H9 (cell line): Measurements from ENCODE around the gene FAM163B. TPM values are rescaled to one million over a fixed set of nuclear protein-coding genes. Genes with fewer than 3 reads are reported as not detected.

Experiments used
- DNase-seq: peaks from one replicate; pipeline ENCODE4 v3.0.0-alpha.2; 2017
- H2AFZ ChIP-seq: one replicate; pipeline ENCODE4 v1.6.1; 2013; ENCODE audit warnings: mild to moderate bottlenecking, low read length, control low read depth, moderate library complexity
- H2AK5ac ChIP-seq: 2 replicates; pipeline ENCODE4 v1.6.1; 2013; ENCODE audit warnings: low read length, control low read depth, mixed read lengths; ENCODE audit not compliant: insufficient read length
- H2BK120ac ChIP-seq: one replicate; pipeline ENCODE4 v1.6.1; 2013; ENCODE audit warnings: low read depth, mild to moderate bottlenecking, low read length, control low read depth, inconsistent platforms; ENCODE audit not compliant: poor library complexity, severe bottlenecking
- H2BK12ac ChIP-seq: 2 replicates; pipeline ENCODE4 v1.6.1; 2013; ENCODE audit warnings: low read length, control low read depth, mixed read lengths, low read depth; ENCODE audit not compliant: insufficient read length
- H2BK15ac ChIP-seq: 2 replicates; pipeline ENCODE4 v1.6.1; 2013; ENCODE audit warnings: low read depth, low read length, control low read depth
- H2BK20ac ChIP-seq: one replicate; pipeline ENCODE4 v1.6.1; 2013; ENCODE audit warnings: low read depth, mild to moderate bottlenecking, low read length, control low read depth, inconsistent platforms; ENCODE audit not compliant: poor library complexity, severe bottlenecking
- H2BK5ac ChIP-seq: 2 replicates; pipeline ENCODE4 v1.6.1; 2013; ENCODE audit warnings: low read length, control low read depth, mixed read lengths; ENCODE audit not compliant: insufficient read length
- H3K14ac ChIP-seq: 2 replicates; pipeline ENCODE4 v1.6.1; 2013; ENCODE audit warnings: low read length, control low read depth; ENCODE audit not compliant: insufficient read depth
- H3K18ac ChIP-seq: 2 replicates; pipeline ENCODE4 v1.6.1; 2013; ENCODE audit warnings: low read depth, mild to moderate bottlenecking, mixed read lengths, low read length, control low read depth; ENCODE audit not compliant: insufficient read length
- H3K23ac ChIP-seq: 2 replicates; pipeline ENCODE4 v1.6.1; 2013; ENCODE audit warnings: low read length, control low read depth, mixed read lengths, low read depth; ENCODE audit not compliant: insufficient read length
- H3K23me2 ChIP-seq: 2 replicates; pipeline ENCODE4 v1.6.1; 2013; ENCODE audit warnings: low read depth, mild to moderate bottlenecking, mixed read lengths, low read length, control low read depth; ENCODE audit not compliant: insufficient read length, poor library complexity, severe bottlenecking
- H3K27ac ChIP-seq: 2 replicates; pipeline ENCODE4 v1.5.1; 2013; ENCODE audit warnings: low read length, control low read depth, mixed read lengths, low read depth; ENCODE audit not compliant: insufficient read length
- H3K27me3 ChIP-seq: 2 replicates; pipeline ENCODE4 v1.6.1; 2013; ENCODE audit warnings: low read length, control low read depth, inconsistent platforms; ENCODE audit not compliant: insufficient read depth
- H3K4ac ChIP-seq: 2 replicates; pipeline ENCODE4 v1.6.1; 2013; ENCODE audit warnings: low read depth, mild to moderate bottlenecking, control low read depth, inconsistent platforms, low read length, moderate library complexity
- H3K4me1 ChIP-seq: 2 replicates; pipeline ENCODE4 v1.6.1; 2013; ENCODE audit warnings: low read length, control low read depth, inconsistent platforms; ENCODE audit not compliant: insufficient read depth
- H3K4me2 ChIP-seq: 2 replicates; pipeline ENCODE4 v1.6.1; 2013; ENCODE audit warnings: low read length, control low read depth, mixed read lengths; ENCODE audit not compliant: insufficient read length, insufficient read depth
- H3K56ac ChIP-seq: 2 replicates; pipeline ENCODE4 v1.6.1; 2013; ENCODE audit warnings: low read depth, mild to moderate bottlenecking, mixed read lengths, low read length, control low read depth; ENCODE audit not compliant: insufficient read length
- H3K79me1 ChIP-seq: 2 replicates; pipeline ENCODE4 v1.6.1; 2013; ENCODE audit warnings: low read depth, mild to moderate bottlenecking, moderate library complexity, low read length, control low read depth, inconsistent platforms; ENCODE audit not compliant: insufficient read depth, poor library complexity, severe bottlenecking
- H3K79me2 ChIP-seq: 2 replicates; pipeline ENCODE4 v1.6.1; 2013; ENCODE audit warnings: low read length, control low read depth, inconsistent platforms; ENCODE audit not compliant: insufficient read depth
- H3K9ac ChIP-seq: 2 replicates; pipeline ENCODE4 v1.6.1; 2013; ENCODE audit warnings: low read length, control low read depth, mixed read lengths; ENCODE audit not compliant: insufficient read length; ENCODE audit errors: extremely low read depth
- H3K9me3 ChIP-seq: one replicate; pipeline ENCODE4 v1.6.1; 2013; ENCODE audit warnings: low read depth, low read length, inconsistent platforms; ENCODE audit not compliant: control insufficient read depth
- H3T11ph ChIP-seq: one replicate; pipeline ENCODE4 v1.6.1; 2013; ENCODE audit warnings: mild to moderate bottlenecking, low read length, control low read depth, inconsistent platforms
- H4K20me1 ChIP-seq: one replicate; pipeline ENCODE4 v1.6.1; 2013; ENCODE audit not compliant: control insufficient read depth, insufficient read length, insufficient read depth
- H4K5ac ChIP-seq: 2 replicates; pipeline ENCODE4 v1.6.1; 2013; ENCODE audit warnings: low read depth, mild to moderate bottlenecking, mixed read lengths, low read length, control low read depth; ENCODE audit not compliant: insufficient read length
- H4K8ac ChIP-seq: replicated peaks from 2 replicates; pipeline ENCODE4 v1.6.1; 2013; ENCODE audit warnings: low read length, control low read depth, mixed read lengths, low read depth; ENCODE audit not compliant: insufficient read length
- H4K91ac ChIP-seq: 2 replicates; pipeline ENCODE4 v1.6.1; 2013; ENCODE audit warnings: low read depth, mild to moderate bottlenecking, moderate library complexity, mixed read lengths, low read length, control low read depth; ENCODE audit not compliant: insufficient read length
- H3K27ac Mint-ChIP-seq, 3 experiments: 2 replicates in 2 of 3; 3 replicates in 1 of 3; pipeline ENCODE4 v1.8.0; 2020 to 2021; ENCODE audit warnings: mixed read lengths in 3 of 3, mild to moderate bottlenecking in 1 of 3, moderate library complexity in 1 of 3
- H3K27me3 Mint-ChIP-seq: 2 replicates; pipeline ENCODE4 v1.8.0; 2021; ENCODE audit warnings: low read depth, mild to moderate bottlenecking, moderate library complexity, mixed read lengths
- H3K36me3 Mint-ChIP-seq, 3 experiments: 2 replicates in 2 of 3; 3 replicates in 1 of 3; pipeline ENCODE4 v1.8.0; 2020 to 2021; ENCODE audit warnings: low read depth in 3 of 3, mixed read lengths in 3 of 3; ENCODE audit not compliant: insufficient read depth in 1 of 3
- H3K4me1 Mint-ChIP-seq, 2 experiments: 2 replicates each; pipeline ENCODE4 v1.8.0; 2020; ENCODE audit warnings: mixed read lengths in 2 of 2
- H3K4me3 Mint-ChIP-seq, 2 experiments: 2 replicates in 1 of 2; 3 replicates in 1 of 2; pipeline ENCODE4 v1.8.0; 2020 to 2021; ENCODE audit warnings: mild to moderate bottlenecking in 2 of 2, mixed read lengths in 2 of 2, moderate library complexity in 1 of 2
- H3K9me3 Mint-ChIP-seq, 2 experiments: 2 replicates in 1 of 2; 3 replicates in 1 of 2; pipeline ENCODE4 v1.8.0; 2020; ENCODE audit warnings: mild to moderate bottlenecking in 2 of 2, mixed read lengths in 2 of 2, moderate library complexity in 1 of 2
- WGBS: extraction: QIAGEN DNeasy Blood & Tissue Kit; methylation state at CpG from one replicate; pipeline ENCODE4 v1.1.7; 2013; ENCODE audit warnings: missing lambda C conversion rate, low lambda C conversion rate, mixed read lengths; ENCODE audit not compliant: insufficient read length; ENCODE audit errors: extremely low coverage; 5-methylcytosine and 5-hydroxymethylcytosine counted together
- total RNA-seq: library from RNA; stranded (reverse); gene quantifications from 2 replicates; pipeline ENCODE4 v1.2.1, GENCODE V29; 2021
- TF ChIP-seq, protein P1 (sequence below): fragments of 200-600 bp; sonication (generic); conservative IDR thresholded peaks from 3 replicates; pipeline ENCODE4 v1.8.0; 2021; ENCODE audit warnings: antibody characterized with exemption, mild to moderate bottlenecking

FAM163B gene
- total RNA-seq, 1 experiment from 2014 or later = 0.39 TPM

DNA sequence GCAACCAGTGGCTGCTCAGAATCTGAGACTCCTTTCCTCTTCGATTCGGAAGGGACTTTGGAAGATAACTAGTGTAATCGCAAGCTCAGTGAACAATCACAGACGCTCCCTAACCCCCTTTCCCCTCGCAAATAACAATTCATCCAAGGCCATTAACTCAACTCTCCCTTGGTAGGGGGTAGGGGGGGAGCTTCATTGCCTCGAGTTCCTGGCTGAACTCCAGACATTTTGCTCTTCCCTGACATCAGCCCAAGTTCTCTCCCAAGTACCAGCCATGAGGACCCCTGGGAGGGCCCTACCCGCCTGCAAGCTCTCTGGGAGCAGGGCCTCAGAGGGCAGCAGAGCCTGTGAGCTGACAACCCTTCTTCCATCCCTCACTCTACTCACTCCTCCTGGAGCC lies 8.4 kb downstream of the FAM163B start:
- H4K20me1 ChIP-seq = no peaks in the 10 kb centered on the region
- no peaks in the 10 kb centered on the region for H3K27me3 ChIP-seq
- H3K9ac ChIP-seq = no peak overlapping the region
- no peak overlapping the region for H4K5ac ChIP-seq
- no peaks in the 10 kb centered on the region for H3K23me2 ChIP-seq
- H2BK12ac ChIP-seq = no peak overlapping the region
- H3K79me2 ChIP-seq = no peaks in the 10 kb centered on the region
- TF ChIP-seq, protein P1, sequence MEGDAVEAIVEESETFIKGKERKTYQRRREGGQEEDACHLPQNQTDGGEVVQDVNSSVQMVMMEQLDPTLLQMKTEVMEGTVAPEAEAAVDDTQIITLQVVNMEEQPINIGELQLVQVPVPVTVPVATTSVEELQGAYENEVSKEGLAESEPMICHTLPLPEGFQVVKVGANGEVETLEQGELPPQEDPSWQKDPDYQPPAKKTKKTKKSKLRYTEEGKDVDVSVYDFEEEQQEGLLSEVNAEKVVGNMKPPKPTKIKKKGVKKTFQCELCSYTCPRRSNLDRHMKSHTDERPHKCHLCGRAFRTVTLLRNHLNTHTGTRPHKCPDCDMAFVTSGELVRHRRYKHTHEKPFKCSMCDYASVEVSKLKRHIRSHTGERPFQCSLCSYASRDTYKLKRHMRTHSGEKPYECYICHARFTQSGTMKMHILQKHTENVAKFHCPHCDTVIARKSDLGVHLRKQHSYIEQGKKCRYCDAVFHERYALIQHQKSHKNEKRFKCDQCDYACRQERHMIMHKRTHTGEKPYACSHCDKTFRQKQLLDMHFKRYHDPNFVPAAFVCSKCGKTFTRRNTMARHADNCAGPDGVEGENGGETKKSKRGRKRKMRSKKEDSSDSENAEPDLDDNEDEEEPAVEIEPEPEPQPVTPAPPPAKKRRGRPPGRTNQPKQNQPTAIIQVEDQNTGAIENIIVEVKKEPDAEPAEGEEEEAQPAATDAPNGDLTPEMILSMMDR = no peak
- H3K79me1 ChIP-seq = no peaks in the 10 kb centered on the region
- DNase-seq = no peak
- no peak overlapping the region for H4K91ac ChIP-seq
- H3K4me1 ChIP-seq = no peaks in the 10 kb centered on the region
- no peak overlapping the region for H3K27ac ChIP-seq
- H3K4me2 ChIP-seq = no peak overlapping the region
- no peak overlapping the region for H3K4ac ChIP-seq
- no peak overlapping the region for H2BK15ac ChIP-seq
- no CpG with 5 or more reads among the region's 7 CpGs for whole genome bisulfite sequencing
- H4K8ac ChIP-seq = no peak overlapping the region
- peaks cover 19 to 22% of the 10 kb centered on the region in 2 experiments for H3K9me3 Mint-ChIP-seq
- H3K27ac Mint-ChIP-seq = peak overlapping the region in 1 of 3 experiments; percentile 67; a peak in 1 of 7 replicates
- no peak overlapping the region for H2BK120ac ChIP-seq
- H3K14ac ChIP-seq = no peak overlapping the region; the same call in 1 of the 2 replicates
- no peak overlapping the region for H3K18ac ChIP-seq
- peaks cover 3 to 10% (median 10%) of the 10 kb centered on the region in 3 experiments; a peak in 6 of 7 replicates for H3K36me3 Mint-ChIP-seq
- no peak overlapping the region for H2AK5ac ChIP-seq
- H3K23ac ChIP-seq = no peak overlapping the region
- peaks cover 4% of the 10 kb centered on the region for H3K9me3 ChIP-seq
- no peak overlapping the region for H2BK5ac ChIP-seq
- H3K4me3 Mint-ChIP-seq = no peak overlapping the region
- no peak overlapping the region for H2AFZ ChIP-seq
- H2BK20ac ChIP-seq = no peak overlapping the region
- H3K27me3 Mint-ChIP-seq = peaks cover 13% of the 10 kb centered on the region
- H3K56ac ChIP-seq = no peak overlapping the region
- H3T11ph ChIP-seq = no peak overlapping the region
- peaks cover 5 to 22% of the 10 kb centered on the region in 2 experiments; a peak in 3 of 4 replicates for H3K4me1 Mint-ChIP-seq
